HG02970 (cell line): ENCODE measurements around the gene SWAP70.
"Not testable (repeated sequence)": the region's sequence is repeated elsewhere in the genome, so short reads cannot be mapped to it uniquely, and the experiment has no call there.

Source experiments
- ATAC-seq: cut with Tn5 transposase; IDR thresholded peaks from one replicate; pipeline ENCODE4 v1.9.1; 2021; ENCODE audit warnings: mild to moderate bottlenecking, moderate library complexity, moderate number of reproducible peaks; ENCODE audit not compliant: unreplicated experiment, low FRiP score

Gene SWAP70

DNA sequence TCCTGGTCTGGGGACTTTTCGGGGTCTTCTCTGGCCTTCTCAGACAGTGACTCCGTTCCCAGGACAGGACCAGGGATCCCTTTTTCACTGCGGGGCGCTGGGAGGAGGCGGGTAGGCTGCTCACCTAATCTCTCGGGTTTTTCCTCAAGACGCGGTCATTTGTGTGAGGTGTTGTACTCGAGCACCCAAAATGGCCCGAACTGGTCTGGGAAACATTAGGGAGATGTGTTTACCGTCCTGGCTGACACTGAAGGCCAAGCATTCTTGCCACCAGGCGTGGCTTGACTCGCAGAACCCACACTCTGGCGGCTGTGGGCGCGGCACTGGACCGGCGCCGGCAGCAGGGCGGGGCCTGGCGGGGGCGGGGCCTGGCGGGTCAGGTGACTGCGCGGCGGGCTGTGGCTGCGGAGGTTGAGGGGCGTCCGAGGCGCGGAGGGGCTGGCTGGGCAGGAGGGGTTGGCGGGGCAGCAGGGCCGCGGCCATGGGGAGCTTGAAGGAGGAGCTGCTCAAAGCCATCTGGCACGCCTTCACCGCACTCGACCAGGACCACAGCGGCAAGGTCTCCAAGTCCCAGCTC, at the start of gene SWAP70:
SWAP70 (plus strand) TSS at position 379 of the 577 bp plus-strand sequence; CDS start at position 482, 103 bp downstream.
- ATAC-seq, result peak; percentile 92

DNA sequence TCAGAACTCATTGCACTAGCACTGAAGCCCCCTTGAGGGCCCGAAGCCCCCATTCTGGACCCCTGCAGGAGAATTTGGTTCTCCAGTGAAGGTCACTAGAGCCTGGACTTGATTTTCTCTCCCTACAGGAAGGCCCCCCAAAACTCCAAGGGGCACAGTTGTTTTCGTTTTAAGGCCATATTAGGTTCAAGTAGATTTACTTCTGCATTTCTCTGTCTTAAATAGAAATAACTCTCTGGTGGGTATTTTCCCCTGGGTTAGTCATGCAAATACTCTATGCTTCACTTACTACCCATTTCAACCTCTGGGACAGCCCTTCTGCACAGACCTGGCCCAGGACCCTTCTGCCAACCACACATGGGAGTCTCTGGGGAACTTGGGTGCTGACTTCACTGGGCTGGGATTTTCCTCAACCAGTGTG, 48.8 kb upstream of the SWAP70 start:
- ATAC-seq, result peak; percentile 36

DNA sequence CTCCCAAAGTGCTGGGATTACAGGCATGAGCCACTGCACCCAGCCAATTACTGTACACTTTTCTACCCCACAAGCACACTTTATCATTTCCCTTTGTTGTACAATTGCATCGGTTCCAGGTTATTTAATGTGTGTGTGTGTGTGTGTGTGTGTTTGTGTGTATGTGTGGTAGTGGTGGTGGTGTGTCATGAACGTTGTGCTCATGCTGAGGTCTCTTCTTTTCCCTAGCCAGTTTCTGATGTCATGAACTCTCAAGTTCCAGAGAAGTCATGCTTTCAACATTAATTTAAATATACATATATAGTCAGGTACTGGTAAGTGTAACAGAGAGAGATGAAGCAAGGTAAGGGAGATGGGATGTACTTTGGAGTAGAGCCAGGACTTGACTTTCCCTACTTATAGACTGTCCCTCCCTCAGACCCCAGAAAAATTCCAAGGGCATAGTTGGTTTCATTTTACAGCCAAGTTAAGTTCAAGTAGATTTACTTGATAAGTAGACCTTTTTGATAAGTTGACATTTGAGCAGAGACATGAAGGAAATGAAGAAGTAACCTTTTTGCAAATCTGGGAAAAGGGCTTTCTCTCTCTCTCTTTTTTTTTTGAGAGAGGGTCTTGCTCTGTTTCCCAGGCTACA, 47.7 kb upstream of the SWAP70 start:
- no peak for ATAC-seq

DNA sequence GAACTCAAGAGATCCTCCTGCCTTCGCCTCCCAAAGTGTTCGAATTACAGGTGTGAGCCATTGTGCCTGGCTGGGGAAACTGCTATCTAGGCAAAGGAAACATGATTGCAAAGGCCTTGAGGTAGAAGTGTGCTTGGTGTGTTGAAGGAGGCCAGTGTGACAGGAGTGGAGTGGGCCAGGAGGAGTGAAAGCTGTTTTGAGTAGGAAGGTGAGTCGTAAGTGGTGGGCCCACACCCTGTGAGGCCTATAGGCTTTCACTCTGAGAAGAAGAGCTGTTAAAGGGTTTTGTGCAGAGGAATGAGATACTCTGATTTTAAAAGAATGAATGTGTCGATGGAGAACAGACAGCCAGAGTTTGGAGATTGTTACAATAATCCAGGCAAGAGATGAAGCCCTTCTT, 47.0 kb upstream of the SWAP70 start:
- no peak for ATAC-seq

DNA sequence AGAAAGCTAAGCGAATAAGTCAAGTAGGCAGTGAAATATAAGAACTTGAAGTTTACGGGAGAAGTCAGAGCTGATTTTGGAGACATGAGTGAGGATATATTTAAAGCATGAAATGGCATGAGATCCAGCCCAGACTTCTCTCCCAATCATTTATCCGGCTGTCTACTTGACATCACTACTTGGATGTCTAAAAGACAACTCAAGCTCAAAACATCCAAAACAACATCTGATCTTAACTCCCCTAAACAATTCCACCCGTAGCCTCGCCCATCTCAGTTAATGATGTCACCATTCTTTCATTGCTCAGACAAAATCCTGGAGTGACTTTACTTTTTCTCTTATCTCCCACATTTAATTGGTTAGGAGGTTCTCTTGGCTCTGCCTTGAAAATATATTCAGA, 45.9 kb upstream of the SWAP70 start:
- ATAC-seq, result no peak

DNA sequence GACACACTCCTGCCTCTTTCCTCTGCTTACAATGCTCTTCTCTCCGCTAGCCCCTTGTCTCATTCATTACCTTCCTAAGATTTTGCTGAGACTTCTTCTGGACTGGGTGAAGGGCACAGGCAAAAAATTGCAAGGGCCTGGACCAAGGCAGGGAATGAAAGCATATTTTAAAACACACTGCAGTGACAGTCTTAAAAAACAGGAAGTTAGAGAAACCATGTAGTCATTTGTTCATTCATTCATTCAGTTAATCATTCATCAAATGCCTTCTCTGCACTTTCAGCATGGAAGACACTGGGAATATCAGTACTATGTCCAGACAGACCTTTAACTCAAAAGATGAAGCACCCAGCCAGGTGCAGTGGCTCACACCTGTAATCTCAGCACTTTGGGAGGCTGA, 44.9 kb upstream of the SWAP70 start:
- no peak for ATAC-seq

DNA sequence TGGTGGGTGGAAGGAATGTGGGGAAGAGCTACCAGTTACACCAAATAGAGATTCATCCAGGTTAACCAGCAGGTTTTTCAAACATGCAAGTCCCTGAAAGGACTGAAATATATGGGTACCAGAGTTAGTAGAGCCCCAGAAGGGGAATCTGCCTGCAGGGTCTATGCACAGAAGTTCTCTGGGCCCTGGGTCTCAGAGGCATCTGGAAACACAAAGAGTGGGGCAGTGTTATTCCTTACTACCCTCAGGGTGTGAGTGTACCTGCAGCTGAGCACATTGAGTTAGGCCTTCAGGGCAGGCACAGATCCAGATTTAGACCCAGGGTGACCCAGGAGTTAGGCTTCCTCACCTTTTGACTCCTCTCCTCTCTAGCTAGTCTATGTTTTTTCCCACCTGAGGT, 43.9 kb upstream of the SWAP70 start:
- no peak for ATAC-seq

DNA sequence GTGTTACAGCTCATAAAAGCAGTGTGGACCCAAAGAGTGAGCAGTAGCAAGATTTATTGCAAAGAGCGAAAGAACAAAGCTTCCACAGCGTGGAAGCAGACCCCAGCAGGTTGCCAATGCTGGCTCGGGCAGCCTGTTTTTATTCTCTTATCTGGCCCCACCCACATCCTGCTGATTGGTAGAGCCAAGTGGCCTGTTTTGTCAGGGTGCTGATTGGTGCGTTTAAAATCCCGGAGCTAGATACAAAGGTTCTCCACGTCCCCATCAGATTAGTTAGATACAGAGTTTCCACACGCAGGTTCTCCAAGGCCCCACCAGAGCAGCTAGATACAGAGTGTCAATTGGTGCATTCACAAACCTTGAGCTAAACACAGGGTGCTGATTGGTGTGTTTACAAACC, 41.5 kb upstream of the SWAP70 start:
- ATAC-seq, result not testable (repeated sequence)

DNA sequence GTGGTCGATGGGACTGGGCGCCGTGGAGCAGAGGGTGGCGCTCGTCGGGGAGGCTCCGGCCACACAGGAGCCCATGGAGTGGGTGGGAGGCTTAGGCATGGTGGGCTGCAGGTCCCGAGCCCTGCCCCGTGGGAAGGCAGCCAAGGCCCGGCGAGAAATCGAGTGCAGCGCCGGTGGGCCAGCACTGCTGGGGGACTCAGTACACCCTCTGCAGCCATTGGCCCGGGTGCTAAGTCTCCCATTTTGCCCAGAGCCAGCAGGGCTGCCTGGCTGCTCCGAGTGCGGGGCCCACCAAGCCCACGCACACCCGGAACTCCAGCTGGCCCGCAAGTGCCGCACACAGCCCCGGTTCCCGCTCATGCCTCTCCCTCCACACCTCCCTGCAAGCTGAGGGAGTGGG, 40.8 kb upstream of the SWAP70 start:
- ATAC-seq, result not testable (repeated sequence)

DNA sequence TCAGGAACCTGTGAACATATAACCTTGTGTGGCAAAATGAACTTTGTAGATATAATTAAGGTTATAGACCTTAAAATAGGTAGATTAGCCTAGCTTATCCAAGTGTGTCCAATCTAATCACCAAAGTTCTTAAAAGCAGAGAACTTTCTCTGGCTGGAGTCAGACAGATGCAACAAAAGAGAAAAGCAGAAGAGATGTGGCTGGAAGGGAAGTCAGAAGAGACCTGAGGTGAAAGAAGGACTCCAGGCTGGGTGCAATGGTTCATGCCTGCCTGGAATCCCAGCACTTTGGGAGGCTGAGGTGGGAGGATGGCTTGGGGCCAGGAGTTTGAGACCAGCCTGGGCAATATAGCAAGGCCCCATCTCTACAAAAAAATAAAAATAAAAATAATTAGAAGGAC, 39.4 kb upstream of the SWAP70 start:
- no peak for ATAC-seq

DNA sequence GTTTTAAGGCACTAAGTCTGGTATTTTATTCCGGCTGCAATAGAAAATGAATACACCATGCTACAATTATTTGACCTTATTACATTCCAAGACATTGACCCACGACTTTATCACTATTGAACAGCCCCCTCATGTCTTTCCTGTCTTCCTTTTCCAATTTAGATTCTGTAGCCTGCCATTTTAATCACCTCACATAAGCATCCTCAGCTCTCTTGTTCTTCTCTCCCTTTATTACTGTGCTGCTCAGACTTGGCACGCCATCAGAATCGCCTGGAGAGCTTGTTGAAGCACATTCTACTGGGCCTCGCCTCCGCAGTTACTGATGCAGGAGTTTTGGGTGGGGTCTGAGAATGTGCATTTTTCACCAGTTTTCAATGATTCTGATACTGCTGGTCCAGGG, 38.7 kb upstream of the SWAP70 start:
- no peak for ATAC-seq

DNA sequence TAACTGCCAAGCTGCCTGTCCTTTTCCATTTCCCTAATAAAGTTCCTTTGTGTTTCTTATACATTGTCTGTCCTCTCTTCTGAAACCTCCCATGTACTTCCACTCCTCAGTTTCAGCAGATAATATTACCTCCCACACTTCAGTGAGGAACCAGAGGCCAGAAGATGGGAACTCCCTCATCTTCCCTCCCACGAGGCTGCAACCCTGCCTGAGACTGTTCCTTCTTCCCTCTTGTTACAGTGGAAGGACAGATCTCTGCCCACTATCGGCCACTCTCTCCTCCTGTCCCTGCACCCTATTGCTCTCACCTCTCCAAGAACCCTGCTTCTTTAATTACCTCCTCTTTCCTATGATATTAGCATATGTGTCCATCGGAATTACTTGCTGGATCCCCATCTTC, 38.1 kb upstream of the SWAP70 start:
- ATAC-seq, result no peak

DNA sequence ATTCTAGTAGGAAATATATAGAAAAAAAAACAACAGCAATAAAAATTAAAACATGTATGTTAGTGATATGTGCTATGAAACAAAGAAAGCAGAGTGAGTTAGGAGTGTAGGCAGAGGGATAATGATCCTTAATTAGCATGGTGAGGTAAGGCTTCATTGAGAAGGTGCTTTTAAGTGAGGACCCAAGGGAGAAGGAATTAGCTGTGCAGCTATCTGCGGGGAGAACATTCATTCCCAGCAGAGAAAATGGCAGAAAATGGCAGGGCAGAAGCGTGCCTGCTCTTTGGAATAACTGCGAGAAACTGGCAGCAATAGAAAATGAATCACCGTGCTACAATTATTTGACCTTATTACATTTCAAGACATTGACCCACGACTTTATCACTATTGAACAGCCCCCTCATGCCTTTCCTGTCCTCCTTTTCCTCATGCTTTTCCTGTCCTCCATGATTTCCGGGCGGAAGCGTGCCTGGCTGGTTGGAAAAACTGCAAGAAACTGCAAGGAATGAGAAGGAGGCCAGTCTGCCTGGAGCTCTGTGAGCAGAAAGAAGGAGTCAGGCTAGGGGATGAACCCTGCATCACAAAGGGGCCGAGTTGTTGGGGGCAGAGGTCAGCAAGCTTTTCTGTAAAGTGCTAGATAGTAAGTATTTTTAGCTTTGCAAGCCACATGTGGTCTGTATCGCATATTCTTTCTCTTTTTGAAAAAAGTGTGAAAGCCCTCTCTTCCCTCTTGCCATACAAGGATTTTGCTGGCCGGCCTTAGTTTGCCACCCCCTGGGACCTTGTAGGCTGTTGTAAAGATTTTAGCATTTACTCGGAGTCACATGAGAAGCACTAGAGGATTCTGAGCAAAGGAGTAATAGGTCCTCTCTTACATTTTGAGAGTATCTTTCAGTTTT, 37.1 kb upstream of the SWAP70 start:
- ATAC-seq, result no peak

DNA sequence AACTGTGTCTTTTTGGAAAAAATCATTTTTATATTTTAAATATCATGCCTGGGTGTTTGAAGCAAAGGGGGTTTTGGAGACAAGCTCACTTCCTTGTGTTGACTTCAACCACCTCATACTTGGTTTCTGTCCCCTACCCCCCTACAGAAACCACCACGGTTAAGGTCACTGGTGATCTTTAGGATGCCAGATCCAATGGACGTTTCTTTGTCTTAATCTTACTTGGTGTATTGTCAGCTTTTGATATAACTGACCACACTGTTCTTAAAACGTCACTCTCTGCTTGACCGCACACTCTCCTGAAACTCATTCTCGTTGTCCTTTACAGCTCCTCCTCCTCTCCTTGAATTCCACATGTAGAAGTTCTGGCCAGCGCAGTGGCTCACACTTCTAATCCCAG, 34.8 kb upstream of the SWAP70 start:
- no peak for ATAC-seq

DNA sequence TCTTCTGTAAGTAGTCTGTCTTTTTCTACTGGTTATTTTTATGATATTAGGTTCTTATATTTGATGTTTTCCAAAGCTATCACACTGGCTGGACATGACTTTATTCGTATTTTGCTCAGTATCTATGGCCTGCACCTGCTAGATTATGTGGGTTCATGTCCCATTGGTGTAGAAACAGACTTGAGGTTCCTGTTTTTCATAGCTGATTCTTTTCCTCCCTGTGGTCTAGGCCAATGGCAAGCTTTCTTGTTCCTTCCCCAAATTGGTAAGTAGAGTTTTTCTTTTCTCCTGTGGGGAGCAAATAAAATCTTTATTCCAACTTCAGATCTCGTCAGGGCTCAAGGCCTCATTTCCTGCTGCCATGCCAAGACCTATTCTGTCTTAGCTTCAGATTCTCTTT, 30.2 kb upstream of the SWAP70 start:
- no peak for ATAC-seq

DNA sequence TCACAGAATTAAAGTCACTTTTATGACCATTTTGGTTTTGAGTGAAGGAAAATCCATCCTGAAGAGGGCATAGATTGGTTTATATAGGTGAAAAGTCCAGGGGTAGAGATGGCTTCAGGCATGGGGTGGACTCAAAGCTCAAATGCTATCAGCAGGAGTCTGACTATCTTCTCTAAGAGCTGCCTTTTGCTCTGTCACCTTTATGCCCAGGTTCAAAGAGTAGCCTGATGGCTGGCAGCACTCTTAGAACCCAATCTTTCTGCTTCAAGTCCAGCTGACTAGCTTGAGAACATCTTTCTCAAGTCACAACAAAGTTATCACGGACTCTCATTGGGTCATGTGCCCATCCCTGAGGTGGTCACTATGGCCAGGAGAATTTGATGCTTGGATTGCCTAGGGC, 27.2 kb upstream of the SWAP70 start:
- no peak for ATAC-seq

DNA sequence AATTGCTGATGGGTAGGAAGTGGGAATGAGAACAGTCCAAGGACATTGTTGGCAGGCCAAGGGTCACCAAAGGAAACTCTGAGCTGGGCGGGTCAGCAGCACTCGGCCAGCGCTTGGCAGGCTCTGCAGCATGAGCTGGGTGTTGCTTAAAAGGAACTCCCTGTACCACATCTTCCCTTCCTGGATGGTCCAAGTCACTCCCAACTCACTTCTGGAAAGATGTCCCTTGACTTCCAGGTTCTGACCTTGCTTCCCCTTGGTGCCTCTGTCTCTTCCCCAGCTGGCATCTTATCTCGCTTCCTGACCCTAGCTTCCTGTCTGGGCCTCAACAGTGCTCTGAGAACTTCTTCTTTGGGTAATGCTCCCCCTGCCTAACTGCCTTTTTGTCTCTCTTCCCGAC, 24.8 kb upstream of the SWAP70 start:
- no peak for ATAC-seq

DNA sequence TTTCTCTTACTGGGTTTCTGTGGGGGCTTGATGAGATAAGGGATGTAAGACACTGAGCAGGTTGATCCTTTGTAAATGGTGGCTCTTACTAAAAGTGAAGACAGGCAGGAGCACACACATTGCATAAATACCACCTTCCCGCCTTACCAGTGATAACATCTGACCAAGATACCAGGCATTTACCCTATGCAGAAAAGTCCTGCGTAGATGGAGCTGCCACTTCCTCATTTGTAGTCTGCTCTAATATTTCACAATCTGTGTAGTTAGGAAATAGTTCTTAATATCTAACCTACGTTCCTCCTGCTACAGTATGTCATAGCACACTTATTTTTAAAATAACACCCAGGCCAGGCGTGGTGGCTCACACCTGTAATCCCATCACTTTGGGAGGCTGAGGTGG, 23.9 kb upstream of the SWAP70 start:
- ATAC-seq, result no peak

DNA sequence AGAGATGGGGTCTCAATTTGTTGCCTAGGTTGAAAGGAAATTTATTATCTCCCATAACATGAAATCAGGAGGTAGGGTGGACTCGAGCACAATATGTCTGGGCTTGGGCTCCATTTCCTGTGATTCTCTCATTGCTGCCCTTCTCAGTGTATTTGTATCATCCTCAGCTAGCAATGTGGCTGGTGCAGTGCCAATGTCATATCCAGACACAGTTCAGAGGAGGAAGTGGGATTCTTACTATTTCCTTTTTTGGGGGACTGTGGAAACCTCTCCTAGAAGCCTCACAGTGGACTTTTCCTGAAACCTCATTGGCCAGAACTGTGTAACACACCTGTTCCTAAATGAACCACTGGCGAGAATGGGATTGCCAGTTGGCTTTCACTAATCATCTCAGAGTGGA, 21.0 kb upstream of the SWAP70 start:
- ATAC-seq, result no peak

DNA sequence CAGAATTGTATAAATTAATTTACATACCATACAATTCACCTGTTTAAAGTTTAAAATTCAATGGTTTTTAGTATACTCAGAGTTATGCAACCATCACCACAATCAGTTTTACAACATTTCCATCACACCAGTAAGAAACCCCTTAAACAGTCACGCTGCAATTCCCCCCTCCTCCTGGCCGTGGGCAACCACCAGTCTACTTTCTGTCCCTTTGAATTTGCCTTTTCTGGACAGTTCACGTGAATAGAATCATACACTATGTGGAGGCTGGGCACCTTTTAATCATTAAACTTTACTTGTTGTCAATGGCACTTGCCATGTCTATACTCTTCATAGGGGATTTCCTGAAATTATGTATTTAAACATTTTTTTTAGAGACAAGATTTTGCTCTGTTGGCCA, 20.1 kb upstream of the SWAP70 start:
- ATAC-seq, result no peak

DNA sequence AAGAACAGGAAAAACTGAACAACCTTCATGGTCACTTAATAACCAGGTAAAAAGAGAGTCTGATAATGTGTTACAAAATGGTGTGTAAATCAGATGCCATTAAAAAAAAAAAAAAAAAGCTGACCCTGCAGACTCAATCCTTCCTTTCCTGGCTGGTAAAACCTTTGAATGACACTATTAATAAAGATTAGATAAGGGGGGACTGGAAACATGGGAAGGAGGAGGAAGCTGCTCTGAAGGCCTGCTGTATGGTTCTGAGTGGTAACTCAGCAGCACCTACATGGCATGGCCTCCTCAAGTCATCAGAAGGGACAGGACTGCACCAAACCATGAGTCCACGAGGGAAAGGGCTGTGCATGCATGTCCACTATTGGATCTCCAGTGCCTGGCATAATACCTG, 18.0 kb upstream of the SWAP70 start:
- ATAC-seq, result no peak

DNA sequence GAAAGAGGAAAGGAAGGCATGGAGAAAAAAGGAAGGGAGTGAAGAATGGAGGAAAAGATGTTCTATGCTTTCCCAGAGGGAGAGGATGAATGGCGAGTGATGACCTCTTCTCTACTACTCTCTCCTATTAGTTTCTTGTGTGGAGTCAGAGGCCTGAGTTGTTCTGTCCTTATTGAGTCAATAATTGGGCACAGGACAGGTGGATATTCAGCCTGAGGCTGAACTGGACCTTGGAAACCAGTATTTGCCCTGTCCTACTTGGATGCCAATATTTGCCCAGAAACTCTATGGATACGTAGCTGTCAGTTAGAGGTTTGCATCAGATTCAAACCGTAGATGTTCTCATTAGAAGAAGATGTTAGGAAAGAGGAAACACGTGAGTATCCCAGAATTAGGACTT, 17.6 kb upstream of the SWAP70 start:
- no peak for ATAC-seq
